Body of pancreas (tissue), 4 donors: ENCODE measurements around the gene CAMKMT.

Experiments used
- POLR2A ChIP-seq, 3 donors: fragments of 450-650 bp; IDR thresholded peaks; one replicate each; pipeline ENCODE4 v1.6.1; 2016; ENCODE audit warnings: antibody characterized with exemption in 3 of 3, mild to moderate bottlenecking in 2 of 3
- TF ChIP-seq, protein P1 (sequence below), 7 experiments: fragments of 450-650 bp in 4 of 7; fragments of 200-600 bp in 3 of 7; sonication (generic) in 3 of 7; IDR thresholded peaks; one replicate each; pipeline ENCODE4 v1.5.1; 2016 to 2019; ENCODE audit warnings: antibody characterized with exemption in 7 of 7

DNA sequence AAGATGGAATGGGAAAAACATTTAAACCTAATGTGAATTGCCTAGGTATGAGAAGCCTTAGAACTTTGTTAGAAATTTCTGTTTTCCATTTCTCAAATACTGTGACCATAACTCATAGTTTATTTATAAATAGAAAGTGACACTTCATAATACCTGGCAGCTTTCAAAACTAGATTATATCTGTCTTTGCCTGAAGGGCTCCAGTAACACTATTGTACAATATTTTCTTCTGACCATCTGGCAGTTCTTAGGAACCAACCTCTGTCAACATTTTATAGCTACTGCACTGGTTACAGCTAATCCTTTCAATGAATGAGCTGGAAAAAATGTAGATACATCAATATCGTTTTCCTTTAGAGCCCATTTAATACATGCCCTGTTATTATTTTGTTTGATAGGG lies 237.4 kb downstream of the CAMKMT start:
- TF ChIP-seq, protein P1, sequence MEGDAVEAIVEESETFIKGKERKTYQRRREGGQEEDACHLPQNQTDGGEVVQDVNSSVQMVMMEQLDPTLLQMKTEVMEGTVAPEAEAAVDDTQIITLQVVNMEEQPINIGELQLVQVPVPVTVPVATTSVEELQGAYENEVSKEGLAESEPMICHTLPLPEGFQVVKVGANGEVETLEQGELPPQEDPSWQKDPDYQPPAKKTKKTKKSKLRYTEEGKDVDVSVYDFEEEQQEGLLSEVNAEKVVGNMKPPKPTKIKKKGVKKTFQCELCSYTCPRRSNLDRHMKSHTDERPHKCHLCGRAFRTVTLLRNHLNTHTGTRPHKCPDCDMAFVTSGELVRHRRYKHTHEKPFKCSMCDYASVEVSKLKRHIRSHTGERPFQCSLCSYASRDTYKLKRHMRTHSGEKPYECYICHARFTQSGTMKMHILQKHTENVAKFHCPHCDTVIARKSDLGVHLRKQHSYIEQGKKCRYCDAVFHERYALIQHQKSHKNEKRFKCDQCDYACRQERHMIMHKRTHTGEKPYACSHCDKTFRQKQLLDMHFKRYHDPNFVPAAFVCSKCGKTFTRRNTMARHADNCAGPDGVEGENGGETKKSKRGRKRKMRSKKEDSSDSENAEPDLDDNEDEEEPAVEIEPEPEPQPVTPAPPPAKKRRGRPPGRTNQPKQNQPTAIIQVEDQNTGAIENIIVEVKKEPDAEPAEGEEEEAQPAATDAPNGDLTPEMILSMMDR (IDR thresholded peaks at IDR 0.05): no peak
- no peak for TF ChIP-seq POLR2A (IDR thresholded peaks at IDR 0.05)
